Measurements from ENCODE around the gene S100A13. TPM values are rescaled to one million over a fixed set of nuclear protein-coding genes. Genes with fewer than 3 reads are reported as not detected.
A peak's percentile ranks its signal among the peaks of the same experiment; 100 is the strongest.
"Not testable (repeated sequence)": the region's sequence is repeated elsewhere in the genome, so short reads cannot be mapped to it uniquely, and the experiment has no call there.

S100A13 gene
- total RNA-seq, 1 donor from 2014 or later, result 112 TPM

DNA sequence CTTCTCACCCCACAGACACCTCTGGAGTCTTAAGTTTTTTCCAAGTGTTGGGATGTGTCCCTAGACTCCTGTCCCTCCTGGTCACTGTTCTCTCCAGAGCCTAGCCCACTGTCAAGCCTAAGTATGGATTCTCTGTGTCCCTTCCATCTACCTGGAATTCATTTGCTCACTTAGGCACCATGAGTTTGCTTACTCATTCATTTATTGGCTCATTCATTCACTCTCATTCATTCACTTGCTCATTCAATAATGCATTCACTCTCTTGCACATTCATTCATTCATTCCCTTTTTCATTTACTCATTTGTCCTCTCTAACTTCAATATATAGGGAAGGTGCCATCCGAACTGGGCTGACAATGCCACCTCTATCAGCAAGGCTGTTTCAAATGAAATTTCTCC is 15.9 kb downstream of the S100A13 start:
- intact Hi-C loops (cut with DNase I), result no loop called here
- DNase-seq (ENCODE audit: low spot score), result no peak
- ATAC-seq, result no peak

DNA sequence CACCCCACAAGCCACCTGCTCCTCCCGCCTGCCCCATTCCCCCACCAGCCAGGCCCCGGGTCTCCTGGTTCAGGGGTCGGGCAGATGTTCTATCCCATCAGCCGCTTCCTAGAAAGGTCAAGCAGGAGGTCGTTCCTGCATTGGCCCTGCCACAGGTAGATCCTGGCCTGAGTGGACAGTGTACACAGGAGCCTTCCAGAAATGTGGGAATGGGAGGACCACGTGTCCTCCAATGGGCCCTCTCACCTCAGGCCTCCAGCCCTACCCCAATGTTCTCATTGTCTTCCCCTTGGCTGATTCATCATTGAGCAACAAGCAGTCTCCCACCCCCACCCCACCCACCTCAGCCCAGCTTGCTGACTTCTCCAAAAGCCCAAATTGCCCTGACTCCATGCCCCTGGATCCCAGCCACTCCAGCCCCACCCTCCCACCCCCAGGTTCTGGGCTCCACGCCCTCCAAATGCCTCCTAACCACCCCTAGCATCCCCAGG is 16.4 kb downstream of the S100A13 start:
- intact Hi-C loops (cut with DNase I), result no loop called here

DNA sequence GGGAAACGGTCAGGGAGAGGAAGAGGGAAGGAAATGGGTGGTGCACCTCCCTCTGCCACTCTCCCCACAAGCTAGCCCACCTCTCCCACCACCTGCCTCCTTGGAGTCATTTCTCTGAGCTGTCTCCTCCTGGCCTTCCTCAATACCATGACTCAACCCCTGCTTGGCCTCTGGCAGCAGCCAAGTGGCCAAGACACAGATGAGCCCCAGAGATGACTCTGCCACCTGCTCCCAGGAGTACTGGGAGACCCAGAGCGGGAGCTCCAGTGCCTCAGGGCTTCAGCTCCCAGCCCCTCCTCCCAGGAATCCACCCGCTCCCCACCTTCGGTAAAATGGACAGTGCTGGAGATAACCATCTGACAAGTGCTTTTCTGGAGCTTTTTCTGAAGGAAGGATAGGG is 17.0 kb downstream of the S100A13 start:
- ATAC-seq (no peak), DNase-seq (ENCODE audit: low spot score) (no peak)
- intact Hi-C loops (cut with DNase I), result no loop called here

More for the DNA sequence above, 16.4 kb downstream of the S100A13 start:
- DNase-seq (ENCODE audit: low spot score) (no peak), ATAC-seq (no peak)

DNA sequence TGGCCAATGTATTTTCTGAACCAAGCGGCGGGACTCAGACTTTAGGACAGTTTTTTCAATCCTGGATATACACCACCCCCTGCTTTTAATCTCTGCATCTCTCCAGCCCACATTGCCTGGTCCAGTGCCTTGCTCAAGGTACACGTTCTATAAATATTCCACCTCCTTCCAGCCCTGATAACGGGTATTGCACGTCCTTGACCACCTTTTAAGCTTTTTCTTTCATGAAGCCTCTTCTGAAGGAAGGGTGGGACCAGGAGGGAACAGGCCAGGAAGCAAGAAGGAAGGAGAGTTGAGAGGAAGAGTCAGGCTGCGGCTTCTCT is 17.8 kb downstream of the S100A13 start:
- DNase-seq (ENCODE audit: low spot score) (no peak), ATAC-seq (no peak)
- intact Hi-C loops (cut with DNase I), result no loop called here

DNA sequence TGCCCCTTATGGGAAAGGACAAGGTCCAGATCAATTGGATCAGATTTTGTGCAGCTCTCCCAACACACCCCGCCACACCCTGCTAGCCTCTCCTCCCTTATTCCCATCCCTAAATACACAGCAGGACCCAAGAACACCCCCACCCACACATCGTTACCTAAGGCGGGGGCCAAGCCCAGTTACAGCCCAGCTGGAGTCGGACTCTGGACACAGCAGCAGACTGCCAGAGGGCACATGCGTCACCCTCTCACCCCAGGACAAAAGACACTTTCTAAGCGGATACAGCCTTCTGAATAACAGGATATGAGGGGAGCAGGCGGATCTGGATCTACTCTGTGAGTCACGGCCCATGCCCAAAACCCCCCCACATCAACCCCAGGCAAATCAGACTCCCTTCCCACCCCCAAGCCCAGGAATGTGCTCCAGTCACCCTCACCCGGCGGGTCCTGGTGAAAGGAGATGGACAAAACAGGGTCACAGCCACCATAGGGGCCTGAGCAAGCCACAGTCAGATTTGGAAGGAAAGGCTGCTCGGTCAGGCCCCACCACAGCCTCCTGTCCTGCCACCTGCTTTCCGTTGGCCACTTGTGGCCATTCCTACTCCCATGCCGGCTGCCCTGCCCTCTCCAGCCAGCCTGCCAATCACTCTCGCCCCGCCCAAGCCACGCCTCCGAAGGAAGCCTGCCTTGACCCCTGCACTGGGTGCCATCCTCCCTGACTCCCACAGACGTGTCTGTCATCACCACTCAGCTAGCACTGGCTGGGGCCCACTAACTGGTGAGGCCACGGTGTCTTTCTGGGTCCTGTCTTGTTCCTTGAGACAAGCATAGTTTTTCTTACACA is 18.3 kb downstream of the S100A13 start:
- ATAC-seq, result peak; percentile 83
- DNase-seq (ENCODE audit: low spot score), result peak; percentile 86
- intact Hi-C loops (cut with DNase I), result no loop called here

DNA sequence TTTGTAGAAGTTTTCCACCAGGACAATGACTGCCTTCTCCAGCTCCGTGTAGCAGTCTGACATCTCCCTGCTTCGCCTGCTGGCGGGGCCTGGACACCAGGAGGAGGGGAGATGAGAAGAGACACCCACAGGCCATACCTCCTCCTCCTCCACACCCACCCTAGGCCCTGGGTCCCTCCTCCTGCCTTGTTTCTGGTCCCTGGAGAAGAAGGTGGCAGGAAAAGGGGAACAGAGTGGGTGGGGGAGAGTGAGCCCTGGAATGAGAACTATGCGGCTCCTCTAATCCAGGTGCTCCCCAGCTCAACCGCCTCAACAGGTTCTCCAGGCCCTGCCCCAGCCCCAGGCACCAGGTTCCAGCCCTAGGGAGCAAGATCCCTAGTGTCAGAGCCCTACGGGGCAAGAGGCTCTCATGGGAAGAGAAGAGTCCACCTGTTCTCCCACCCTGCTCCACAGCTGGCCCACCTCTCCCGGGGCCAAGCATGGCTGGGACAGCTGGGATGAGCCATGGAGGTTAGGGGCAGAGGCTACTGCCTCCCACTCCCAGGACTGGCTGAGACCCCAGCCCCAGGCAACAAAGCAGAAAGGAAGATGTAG is 19.1 kb downstream of the S100A13 start:
- DNase-seq (ENCODE audit: low spot score) (no peak), ATAC-seq (peak; percentile 1)
- intact Hi-C loops (cut with DNase I), result no loop called here

DNA sequence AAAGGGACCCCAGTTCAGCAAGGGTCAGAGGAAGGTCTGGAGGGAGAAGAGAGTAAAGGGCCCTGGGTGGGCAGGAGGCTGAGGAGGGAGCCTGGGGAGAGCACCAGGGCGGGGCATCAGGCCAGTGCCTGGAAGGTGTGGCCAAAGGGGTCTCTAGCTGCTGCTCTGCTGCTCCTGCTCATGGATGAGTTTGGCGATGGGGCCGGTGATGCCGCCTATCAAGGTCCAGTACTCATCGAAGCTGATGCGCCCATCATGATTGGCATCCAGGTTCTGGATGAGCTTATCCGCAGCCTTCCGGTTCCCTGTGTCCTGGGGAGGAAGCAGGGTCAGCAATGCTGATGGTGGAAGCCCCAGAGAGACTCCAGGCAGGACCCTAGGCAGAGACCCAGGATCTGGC is 19.9 kb downstream of the S100A13 start:
- intact Hi-C loops (cut with DNase I), result no loop called here
- ATAC-seq (no peak), DNase-seq (ENCODE audit: low spot score) (no peak)

DNA sequence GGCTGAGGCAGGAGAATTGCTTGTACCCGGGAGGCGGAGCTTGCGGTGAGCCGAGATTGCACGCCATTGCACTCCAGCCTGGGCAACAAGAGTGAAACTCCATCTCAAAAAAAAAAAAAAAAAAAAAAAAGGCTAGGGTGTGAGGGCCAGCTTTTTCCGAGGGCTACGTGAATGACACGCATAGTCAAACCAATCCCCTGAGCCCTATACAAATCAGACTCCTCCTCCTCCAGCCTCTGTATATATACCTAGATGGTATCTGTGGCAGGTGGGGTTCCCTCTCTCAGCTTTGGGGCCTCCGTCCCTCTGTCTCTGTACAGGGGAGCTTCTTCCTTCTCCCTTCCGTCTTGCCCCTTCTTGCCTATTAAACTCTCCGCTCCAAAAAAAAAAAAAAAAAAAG is 21.1 kb downstream of the S100A13 start:
- DNase-seq (ENCODE audit: low spot score) (peak; percentile 33), ATAC-seq (no peak)
- intact Hi-C loops (cut with DNase I), result no loop called here

DNA sequence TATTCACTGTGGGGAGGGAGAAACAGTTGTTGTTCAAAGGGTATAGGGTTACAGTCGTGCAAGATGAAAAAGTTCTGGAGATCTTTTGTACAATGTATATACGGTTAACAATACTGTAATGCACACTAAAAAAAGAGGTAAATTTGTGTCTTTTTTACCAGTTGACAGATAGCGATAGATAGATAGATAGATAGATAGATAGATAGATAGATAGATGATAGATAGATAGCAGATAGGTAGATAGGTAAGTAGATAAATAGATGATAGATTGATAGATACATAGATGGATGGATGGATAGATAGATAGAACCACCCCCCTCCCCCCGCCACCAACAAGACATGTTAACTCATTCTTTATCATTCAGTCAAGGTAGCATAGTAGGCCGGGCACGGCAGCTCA is 24.6 kb downstream of the S100A13 start:
- ATAC-seq, result no peak
- intact Hi-C loops (cut with DNase I), result no loop called here
- peak; percentile 15 for DNase-seq (ENCODE audit: low spot score)

DNA sequence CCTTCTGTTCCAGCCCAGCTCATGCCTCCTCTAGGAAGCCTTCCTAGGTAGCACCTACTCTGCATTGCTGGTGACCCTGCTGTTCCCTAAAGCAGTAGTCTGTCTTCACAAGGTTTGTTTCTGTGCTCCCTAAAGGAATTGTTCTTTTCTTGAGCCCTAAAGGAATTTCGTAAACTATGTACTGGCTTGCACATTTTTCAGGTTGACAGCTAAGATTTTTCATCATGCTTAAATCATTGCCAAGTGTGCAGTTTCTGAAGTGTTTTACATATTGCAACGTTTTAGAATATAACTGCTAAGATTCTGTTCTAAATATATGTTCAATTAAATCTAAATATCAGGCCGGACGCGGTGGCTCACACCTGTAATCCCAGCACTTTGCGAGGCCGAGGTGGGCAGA is 27.5 kb downstream of the S100A13 start:
- ATAC-seq (no peak), DNase-seq (ENCODE audit: low spot score) (peak; percentile 7)
- intact Hi-C loops (cut with DNase I), result no loop called here

DNA sequence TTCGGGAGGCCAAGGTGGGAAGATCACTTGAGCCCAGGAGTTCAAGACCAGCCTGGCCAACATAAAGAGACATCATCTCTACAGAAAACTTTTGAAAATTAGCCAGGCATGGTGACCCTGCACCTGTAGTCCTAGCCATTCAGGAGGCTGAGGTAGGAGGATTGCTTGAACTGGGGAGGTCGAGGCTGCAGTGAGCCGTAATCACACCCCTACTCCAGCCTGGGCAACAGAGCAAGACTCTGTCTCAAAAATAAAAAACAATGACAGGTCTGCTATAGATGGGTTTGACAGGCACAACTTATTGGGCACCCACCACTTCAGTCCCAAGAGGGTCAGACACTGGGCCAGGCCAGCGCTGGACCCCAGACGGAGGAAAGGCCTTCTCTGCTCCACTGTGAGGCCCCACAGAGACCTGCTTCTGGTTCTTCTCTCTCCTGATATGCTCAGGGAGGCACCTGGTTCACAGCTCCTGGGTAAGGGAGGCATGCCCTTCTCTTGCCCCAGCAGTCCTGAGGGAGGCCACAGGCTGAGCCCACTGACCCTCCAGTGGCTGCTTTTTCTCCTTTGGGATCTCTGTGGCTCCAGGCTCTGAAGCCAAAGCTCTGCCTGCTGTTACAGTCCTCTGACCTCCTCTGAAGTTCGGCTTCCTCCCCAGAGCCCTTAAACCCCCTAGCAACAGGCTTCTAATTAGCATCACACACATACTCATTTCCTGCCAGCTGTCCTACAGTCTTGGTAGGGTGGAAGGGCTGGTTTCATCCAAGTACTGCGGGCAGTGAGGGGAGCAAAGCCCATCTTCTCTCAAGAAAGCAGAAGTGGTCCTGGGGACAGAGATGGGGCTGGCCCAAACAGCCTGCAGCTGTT is 28.8 kb downstream of the S100A13 start:
- intact Hi-C loops (cut with DNase I), result no loop called here
- ATAC-seq (peak; percentile 49), DNase-seq (ENCODE audit: low spot score) (peak; percentile 42)

DNA sequence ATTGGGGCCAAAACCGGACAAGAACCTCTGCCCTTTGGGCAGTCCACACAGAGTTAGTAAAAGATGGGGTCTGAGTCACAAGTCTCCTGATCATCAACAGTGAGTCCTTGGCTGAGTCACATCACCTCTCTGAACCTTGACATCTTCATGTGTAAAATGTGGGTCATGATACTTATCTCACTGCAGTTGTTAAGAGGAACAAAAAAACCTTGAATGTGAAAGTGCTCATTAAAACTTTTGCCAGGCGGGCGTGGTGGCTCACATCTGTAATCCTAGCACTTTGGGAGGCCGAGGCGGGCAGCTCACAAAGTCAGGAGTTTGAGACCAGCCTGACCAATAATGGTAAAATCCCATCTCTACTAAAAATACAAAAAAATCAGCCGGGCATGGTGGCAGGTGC is 30.1 kb downstream of the S100A13 start:
- ATAC-seq (no peak), DNase-seq (ENCODE audit: low spot score) (no peak)
- intact Hi-C loops (cut with DNase I), result no loop called here

DNA sequence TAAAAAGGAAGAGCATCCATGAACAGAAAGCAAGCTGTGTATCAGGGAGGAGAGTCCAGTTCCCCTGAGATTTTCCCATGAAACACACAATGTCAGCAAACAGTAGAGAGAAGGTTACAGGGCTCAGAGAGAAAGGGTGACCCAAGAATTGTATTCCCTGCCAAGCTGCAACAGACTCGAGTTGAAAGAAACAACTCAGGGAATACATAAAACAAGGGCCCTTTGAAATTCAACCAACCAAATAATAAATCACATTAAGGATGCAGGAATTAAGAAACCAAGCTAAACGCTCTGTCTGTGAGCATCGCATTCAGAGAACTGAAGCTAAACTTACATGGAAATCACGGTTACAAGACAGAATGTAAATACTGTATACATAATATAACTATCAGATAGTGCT is 34.6 kb downstream of the S100A13 start:
- intact Hi-C loops (cut with DNase I), result no loop called here
- ATAC-seq, result peak; percentile 95

DNA sequence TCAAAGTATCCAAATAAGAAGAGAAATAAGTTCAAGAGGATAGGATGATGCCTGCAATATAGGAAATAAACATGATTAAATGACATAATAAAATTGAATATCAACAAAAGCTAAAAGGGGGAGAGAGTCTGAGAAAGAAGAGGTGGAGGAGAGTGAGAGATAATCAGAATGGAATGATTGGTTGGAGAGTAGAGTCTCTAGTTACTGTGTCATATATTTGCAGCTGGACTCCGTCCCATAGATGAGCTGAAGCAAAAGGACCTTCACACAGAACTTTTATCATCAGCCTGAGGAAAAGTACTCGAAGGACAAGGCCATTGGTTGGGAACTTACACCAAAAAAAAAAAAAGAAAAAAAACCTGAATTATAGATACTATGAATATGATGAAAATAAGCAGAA is 38.8 kb downstream of the S100A13 start:
- DNase-seq (ENCODE audit: low spot score) (no peak), ATAC-seq (no peak)
- intact Hi-C loops (cut with DNase I), result no loop called here

More for the DNA sequence above, 34.6 kb downstream of the S100A13 start:
- DNase-seq (ENCODE audit: low spot score), result peak; percentile 5

DNA sequence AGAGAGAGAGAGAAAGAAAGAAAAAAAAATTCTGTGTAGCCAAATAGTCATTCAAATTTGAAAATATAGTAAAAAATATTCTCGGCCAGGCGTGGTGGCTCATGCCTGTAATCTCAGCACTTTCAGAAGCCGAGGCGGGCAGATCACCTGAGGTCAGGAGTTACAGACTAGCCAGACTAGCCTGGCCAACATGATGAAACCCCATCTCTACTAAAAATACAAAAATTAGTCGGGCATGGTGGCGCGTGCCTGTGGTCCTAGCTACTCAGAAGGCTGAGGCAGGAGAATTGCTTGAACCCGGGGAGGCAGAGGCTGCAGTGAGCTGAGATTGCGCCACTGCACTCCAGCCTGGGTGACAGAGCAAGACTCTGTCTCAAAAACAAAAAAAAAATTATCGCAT is 39.3 kb downstream of the S100A13 start:
- ATAC-seq; intact Hi-C loops (cut with DNase I): not testable (repeated sequence)
- peak; percentile 26 for DNase-seq (ENCODE audit: low spot score)

DNA sequence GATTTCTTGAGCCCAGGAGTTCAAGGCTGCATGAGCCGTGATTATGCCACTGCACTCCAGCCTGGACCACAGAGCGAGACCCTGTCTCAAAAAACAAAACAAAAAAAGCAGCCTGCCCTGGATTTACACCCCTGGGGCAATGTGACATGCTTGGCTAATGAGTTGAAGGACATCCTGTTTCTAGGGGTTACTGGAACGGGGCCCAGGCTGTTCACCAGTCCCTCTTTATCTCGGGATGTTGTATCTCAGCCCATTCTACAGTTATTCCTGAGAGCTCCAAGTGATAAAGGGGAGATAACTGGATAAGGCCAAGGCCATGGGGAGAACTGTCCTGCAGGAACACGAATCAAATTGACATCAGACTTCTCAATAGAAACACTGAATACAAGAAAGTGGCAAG is 40.0 kb downstream of the S100A13 start:
- intact Hi-C loops (cut with DNase I), result no loop called here
- DNase-seq (ENCODE audit: low spot score) (no peak), ATAC-seq (no peak)

DNA sequence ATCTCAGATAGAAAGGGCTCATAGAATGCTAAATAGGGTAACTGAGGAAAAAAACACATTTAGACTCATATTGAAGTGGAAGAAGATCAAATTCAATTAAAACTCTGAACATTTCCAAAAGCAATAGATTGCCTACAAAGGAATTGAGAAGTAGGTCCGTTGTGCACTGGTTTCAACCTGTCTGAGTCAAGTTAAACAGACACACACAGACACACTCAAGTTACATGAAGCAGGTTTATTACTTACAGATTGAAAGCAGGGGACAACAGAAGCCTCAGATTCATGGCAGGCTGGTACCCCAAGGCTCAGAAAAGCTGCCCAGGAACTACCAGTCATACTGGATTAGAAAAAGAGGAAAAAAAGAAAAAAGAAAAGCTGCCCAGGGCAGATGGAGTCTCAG is 41.0 kb downstream of the S100A13 start:
- ATAC-seq, result no peak
- intact Hi-C loops (cut with DNase I), result no loop called here
- DNase-seq (ENCODE audit: low spot score), result no peak

DNA sequence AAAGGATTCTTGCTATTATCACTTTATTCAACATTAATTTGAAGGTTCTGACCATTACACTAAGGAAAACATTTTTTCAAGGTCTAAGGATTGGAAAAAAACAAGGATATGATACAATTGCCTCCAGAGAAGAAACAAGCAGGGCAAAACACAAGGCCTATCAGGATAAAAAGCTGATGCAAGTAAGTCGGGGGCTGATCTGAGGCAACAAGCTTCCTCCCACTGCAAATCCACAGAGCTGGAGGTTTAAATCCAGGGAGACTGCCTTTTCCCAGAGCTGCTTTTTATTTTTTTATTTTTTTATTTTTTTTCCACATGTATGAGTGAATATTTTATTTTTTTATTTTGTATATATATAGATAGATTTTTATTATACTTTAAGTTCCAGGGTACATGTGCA is 42.3 kb downstream of the S100A13 start:
- intact Hi-C loops (cut with DNase I), result no loop called here
- ATAC-seq (no peak), DNase-seq (ENCODE audit: low spot score) (no peak)

DNA sequence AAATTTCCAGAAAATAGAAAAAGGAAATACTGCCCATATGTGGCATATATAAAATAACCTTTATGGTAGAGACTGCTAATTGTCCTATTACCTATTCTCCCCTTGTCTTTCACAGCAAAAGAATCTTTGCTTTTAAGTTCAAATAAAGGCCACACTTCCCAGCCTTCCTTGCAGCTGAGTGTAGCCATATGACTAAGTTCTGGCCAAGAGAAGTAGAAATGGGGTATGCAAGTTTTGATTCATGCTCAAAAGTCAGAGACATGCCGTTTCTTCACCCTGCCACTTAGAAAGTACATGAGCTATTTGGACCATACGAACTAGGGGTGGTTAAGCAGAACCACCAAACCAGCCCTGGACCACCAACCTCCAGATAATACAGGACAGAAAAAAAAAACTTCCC is 43.3 kb downstream of the S100A13 start:
- no peak for DNase-seq (ENCODE audit: low spot score)
- intact Hi-C loops (cut with DNase I), result no loop called here
- ATAC-seq, result no peak

DNA sequence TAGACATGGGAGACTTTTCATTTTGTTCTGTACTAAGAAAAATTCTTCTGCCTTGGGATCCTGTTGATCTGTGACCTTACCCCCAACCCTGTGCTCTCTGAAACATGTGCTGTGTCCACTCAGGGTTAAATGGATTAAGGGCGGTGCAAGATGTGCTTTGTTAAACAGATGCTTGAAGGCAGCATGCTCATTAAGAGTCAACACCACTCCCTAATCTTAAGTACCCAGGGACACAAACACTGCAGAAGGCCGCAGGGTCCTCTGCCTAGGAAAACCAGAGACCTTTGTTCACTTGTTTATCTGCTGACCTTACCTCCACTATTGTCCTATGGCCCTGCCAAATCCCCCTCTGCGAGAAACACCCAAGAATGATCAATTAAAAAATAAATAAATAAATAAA is 43.8 kb downstream of the S100A13 start:
- DNase-seq (ENCODE audit: low spot score); ATAC-seq; intact Hi-C loops (cut with DNase I): not testable (repeated sequence)

Data from sciatic nerve (tissue), 2 donors.